Medulla oblongata (tissue), 1 donor: ENCODE results near the gene KLF6.
"Not testable (repeated sequence)": the region's sequence is repeated elsewhere in the genome, so short reads cannot be mapped to it uniquely, and the experiment has no call there.

Experiments
- DNase-seq: peaks from one replicate; pipeline ENCODE4 v3.0.0-alpha.2; 2015; ENCODE audit errors: extremely low spot score

The KLF6 gene

GRCh38 chr10:3757250-3757637 is 27.8 kb downstream of the KLF6 start:
- DNase-seq, result no peak

- no peak for DNase-seq
Measured at GRCh38 chr10:3756360-3756740, 28.7 kb downstream of the KLF6 start.

- peak; percentile 64 for DNase-seq
Measured at GRCh38 chr10:3755440-3756359, 29.3 kb downstream of the KLF6 start.

GRCh38 chr10:3754727-3755439 is 30.1 kb downstream of the KLF6 start:
- DNase-seq, result no peak

GRCh38 chr10:3750854-3751253 is 34.2 kb downstream of the KLF6 start:
- DNase-seq, result no peak

- DNase-seq, result peak; percentile 79
Measured at GRCh38 chr10:3750006-3750816, 34.8 kb downstream of the KLF6 start.

GRCh38 chr10:3749600-3749999 is 35.4 kb downstream of the KLF6 start:
- DNase-seq, result peak; percentile 75

GRCh38 chr10:3749011-3749410 is 36.0 kb downstream of the KLF6 start:
- no peak for DNase-seq

- no peak for DNase-seq
Measured at GRCh38 chr10:3748484-3748883, 36.5 kb downstream of the KLF6 start.

GRCh38 chr10:3747984-3748383 is 37.0 kb downstream of the KLF6 start:
- no peak for DNase-seq

GRCh38 chr10:3747248-3747960 is 37.6 kb downstream of the KLF6 start:
- no peak for DNase-seq

- DNase-seq, result no peak
Measured at GRCh38 chr10:3746634-3747033, 38.4 kb downstream of the KLF6 start.

GRCh38 chr10:3745521-3745920 is 39.5 kb downstream of the KLF6 start:
- DNase-seq, result no peak

GRCh38 chr10:3741688-3742461 is 43.1 kb downstream of the KLF6 start:
- no peak for DNase-seq

- no peak for DNase-seq
Measured at GRCh38 chr10:3740157-3740871, 44.7 kb downstream of the KLF6 start.

GRCh38 chr10:3738855-3739350 is 46.1 kb downstream of the KLF6 start:
- DNase-seq, result no peak

GRCh38 chr10:3737864-3738263 is 47.1 kb downstream of the KLF6 start:
- DNase-seq, result no peak

- no peak for DNase-seq
Measured at GRCh38 chr10:3735175-3735574, 49.8 kb downstream of the KLF6 start.

- no peak for DNase-seq
Measured at GRCh38 chr10:3734111-3734510, 50.9 kb downstream of the KLF6 start.

- DNase-seq, result not testable (repeated sequence)
Measured at GRCh38 chr10:3732183-3732582, 52.8 kb downstream of the KLF6 start.
